ENCODE data around the gene THRA. TPM values are rescaled to one million over a fixed set of nuclear protein-coding genes. Genes with fewer than 3 reads are reported as not detected.

The THRA gene
- total RNA-seq, 1 donor from 2014 or later: 30.8 TPM

DNA sequence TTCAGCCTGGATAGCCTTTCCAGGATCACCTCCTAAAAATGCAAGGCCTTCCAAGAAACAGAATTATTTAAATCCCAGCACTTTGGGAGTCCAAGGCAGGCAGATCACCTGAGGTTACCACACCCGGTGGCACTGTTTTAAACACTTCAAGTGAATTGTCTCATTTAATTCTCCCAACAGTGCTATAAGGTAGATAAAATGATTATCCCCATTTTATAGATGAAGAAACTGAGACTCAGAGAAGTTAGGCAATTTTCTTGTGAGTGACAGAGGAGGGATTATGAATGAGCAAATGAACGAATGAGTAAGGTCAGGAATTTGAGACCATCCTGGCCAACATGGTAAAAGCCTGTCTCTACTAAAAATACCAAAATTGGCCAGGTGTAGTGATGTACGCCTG lies 16.8 kb downstream of the THRA start:
- Histone ChIP-seq H3K9me3 (ENCODE audit: control insufficient read depth in 3 of 3, low read length in 3 of 3) (no peaks in the 10 kb centered on the region), H3K4me1 (ENCODE audit: control insufficient read depth in 3 of 3, insufficient read depth in 3 of 3, low read length in 3 of 3) (peaks cover 25 to 34% (median 25%) of the 10 kb centered on the region in 3 donors), H3K27ac (ENCODE audit: low read depth, low read length) (no peak overlapping the region), H3K4me3 (ENCODE audit: low read length in 3 of 3) (no peak overlapping the region), H3K36me3 (ENCODE audit: control insufficient read depth in 3 of 3, insufficient read depth in 3 of 3, low read length in 3 of 3) (peaks cover 41 to 49% (median 49%) of the 10 kb centered on the region in 3 donors), H3K9ac (ENCODE audit: low read depth in 1 of 3, low read length in 3 of 3) (no peak overlapping the region), H3K27me3 (ENCODE audit: control insufficient read depth in 3 of 3, insufficient read depth in 3 of 3, low read length in 3 of 3) (no peaks in the 10 kb centered on the region)

DNA sequence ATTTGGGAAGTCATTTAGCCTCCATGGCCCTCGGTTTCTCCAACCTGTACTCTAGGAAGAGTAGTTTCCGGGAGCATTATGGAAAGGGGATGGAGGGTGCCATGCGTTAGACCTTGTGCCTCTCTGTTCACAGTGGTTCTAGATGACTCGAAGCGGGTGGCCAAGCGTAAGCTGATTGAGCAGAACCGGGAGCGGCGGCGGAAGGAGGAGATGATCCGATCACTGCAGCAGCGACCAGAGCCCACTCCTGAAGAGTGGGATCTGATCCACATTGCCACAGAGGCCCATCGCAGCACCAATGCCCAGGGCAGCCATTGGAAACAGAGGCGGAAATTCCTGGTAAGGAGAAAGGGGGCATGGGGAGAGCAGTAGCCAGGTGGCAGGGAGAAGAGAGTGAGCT lies 21.7 kb downstream of the THRA start:
- Histone ChIP-seq H3K4me1 (ENCODE audit: control insufficient read depth in 3 of 3, insufficient read depth in 3 of 3, low read length in 3 of 3) (peaks cover 2 to 16% (median 10%) of the 10 kb centered on the region in 3 donors), H3K36me3 (ENCODE audit: control insufficient read depth in 3 of 3, insufficient read depth in 3 of 3, low read length in 3 of 3) (peaks cover 57 to 65% (median 57%) of the 10 kb centered on the region in 3 donors), H3K9me3 (ENCODE audit: control insufficient read depth in 3 of 3, low read length in 3 of 3) (no peaks in the 10 kb centered on the region), H3K9ac (ENCODE audit: low read depth in 1 of 3, low read length in 3 of 3) (no peak overlapping the region), H3K27ac (ENCODE audit: low read depth, low read length) (peak overlapping the region; percentile 25), H3K4me3 (ENCODE audit: low read length in 3 of 3) (no peak overlapping the region), H3K27me3 (ENCODE audit: control insufficient read depth in 3 of 3, insufficient read depth in 3 of 3, low read length in 3 of 3) (no peaks in the 10 kb centered on the region)

DNA sequence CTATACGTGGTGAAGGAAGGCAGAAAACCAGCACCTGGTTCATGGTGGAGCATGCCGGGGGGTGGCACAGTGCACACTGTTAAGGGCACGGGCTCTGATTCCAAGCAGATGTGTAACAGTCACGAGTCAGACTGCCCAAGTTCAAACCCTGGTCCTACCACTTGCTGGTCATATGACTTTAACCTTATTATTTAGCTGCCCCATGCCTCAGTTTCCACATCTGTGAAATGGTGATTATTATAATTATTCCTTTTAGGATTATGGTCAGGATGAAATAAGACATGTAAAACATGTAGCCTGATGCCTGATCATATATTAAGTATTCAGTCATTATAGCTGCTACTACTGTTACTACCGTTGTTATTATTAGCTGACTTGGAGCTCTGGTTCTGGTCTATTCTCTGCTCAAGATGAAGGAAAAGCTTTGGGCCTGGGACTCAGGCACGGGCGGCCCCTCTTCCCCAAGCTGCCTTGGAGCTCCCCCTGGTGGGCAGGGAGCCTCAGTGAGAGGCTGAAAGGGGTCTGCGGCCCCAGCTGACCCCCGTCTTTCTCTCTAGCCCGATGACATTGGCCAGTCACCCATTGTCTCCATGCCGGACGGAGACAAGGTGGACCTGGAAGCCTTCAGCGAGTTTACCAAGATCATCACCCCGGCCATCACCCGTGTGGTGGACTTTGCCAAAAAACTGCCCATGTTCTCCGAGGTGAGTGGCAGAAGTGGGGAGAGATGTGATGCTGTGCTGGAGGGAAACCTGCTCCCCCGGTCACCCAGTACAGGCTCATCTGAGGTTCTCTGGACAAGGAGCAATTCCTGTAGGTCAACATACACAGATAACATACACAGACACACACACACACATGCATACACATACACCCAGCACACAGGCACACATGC lies 23.6 kb downstream of the THRA start:
- Histone ChIP-seq H3K36me3 (ENCODE audit: control insufficient read depth in 3 of 3, insufficient read depth in 3 of 3, low read length in 3 of 3) (peaks cover 55 to 59% (median 57%) of the 10 kb centered on the region in 3 donors), H3K4me1 (ENCODE audit: control insufficient read depth in 3 of 3, insufficient read depth in 3 of 3, low read length in 3 of 3) (peaks cover 5 to 35% (median 26%) of the 10 kb centered on the region in 3 donors), H3K4me3 (ENCODE audit: low read length in 3 of 3) (no peak overlapping the region), H3K27me3 (ENCODE audit: control insufficient read depth in 3 of 3, insufficient read depth in 3 of 3, low read length in 3 of 3) (no peaks in the 10 kb centered on the region), H3K9me3 (ENCODE audit: control insufficient read depth in 3 of 3, low read length in 3 of 3) (no peaks in the 10 kb centered on the region), H3K9ac (ENCODE audit: low read depth in 1 of 3, low read length in 3 of 3) (no peak overlapping the region), H3K27ac (ENCODE audit: low read depth, low read length) (no peak overlapping the region)

DNA sequence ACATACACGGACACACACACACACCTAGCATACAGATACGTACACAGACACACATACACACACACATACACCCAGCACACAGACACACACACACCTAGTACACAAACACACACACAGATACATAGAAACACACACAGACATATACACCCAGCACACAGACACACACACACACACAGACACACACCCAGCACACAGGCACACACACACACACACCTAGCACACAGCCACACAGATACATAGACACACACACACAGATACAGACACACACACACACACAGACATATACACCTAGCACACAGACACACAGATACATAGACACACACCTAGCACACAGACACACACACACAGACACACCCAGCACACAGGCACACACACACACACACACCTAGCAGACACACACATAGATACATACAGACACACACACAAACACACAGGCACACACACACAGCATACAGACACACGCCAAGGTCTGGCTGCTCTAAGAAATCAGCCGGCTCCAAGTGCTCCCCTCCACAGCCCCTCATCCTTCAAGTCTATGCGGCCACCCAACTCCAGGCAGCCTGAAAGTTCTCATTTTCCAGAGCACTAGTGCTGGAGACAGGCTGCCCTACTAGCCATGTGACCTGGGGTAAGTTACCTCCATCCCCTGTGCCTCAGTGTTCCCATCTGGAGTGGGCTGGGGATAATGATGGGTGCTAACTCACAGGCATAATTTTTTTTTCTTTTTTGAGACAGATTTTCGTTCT lies 24.5 kb downstream of the THRA start:
- H3K9ac ChIP-seq (ENCODE audit: low read depth in 1 of 3, low read length in 3 of 3): no peak overlapping the region
- no peak overlapping the region for H3K4me3 ChIP-seq (ENCODE audit: low read length in 3 of 3)
- H3K4me1 ChIP-seq (ENCODE audit: control insufficient read depth in 3 of 3, insufficient read depth in 3 of 3, low read length in 3 of 3): peaks cover 13 to 42% (median 34%) of the 10 kb centered on the region in 3 donors
- H3K36me3 ChIP-seq (ENCODE audit: control insufficient read depth in 3 of 3, insufficient read depth in 3 of 3, low read length in 3 of 3): peaks cover 55 to 60% (median 58%) of the 10 kb centered on the region in 3 donors
- H3K9me3 ChIP-seq (ENCODE audit: control insufficient read depth in 3 of 3, low read length in 3 of 3): no peaks in the 10 kb centered on the region
- H3K27ac ChIP-seq (ENCODE audit: low read depth, low read length): no peak overlapping the region
- no peaks in the 10 kb centered on the region for H3K27me3 ChIP-seq (ENCODE audit: control insufficient read depth in 3 of 3, insufficient read depth in 3 of 3, low read length in 3 of 3)

DNA sequence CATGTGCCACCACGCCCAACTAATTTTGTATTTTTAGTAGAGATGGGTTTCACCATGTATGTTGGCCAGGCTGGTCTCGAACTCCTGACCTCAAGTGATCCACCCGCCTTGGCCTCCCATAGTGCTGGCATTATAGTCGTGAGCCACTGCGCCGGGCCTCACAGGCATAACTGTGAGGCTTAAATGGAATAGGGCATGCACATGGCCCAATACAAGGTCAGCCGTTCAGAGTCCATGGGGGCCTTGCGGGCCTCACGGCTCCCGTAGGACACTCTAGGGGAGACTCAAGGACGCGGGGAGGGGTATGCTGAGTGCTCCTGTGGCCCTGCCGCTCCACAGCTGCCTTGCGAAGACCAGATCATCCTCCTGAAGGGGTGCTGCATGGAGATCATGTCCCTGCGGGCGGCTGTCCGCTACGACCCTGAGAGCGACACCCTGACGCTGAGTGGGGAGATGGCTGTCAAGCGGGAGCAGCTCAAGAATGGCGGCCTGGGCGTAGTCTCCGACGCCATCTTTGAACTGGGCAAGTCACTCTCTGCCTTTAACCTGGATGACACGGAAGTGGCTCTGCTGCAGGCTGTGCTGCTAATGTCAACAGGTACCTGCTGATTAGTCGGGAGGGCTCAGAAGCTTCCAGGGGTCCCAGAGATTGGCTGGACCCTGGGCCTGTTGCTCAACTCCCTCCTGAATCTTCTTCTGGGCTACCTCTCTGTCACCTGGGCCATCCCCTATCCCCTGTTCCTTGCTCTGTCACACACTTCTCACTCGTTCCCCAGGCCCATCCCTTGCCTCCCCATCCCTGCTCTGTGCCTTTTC lies 25.3 kb downstream of the THRA start:
- H3K9ac ChIP-seq (ENCODE audit: low read depth in 1 of 3, low read length in 3 of 3): no peak overlapping the region
- peaks cover 59 to 62% (median 61%) of the 10 kb centered on the region in 3 donors for H3K36me3 ChIP-seq (ENCODE audit: control insufficient read depth in 3 of 3, insufficient read depth in 3 of 3, low read length in 3 of 3)
- H3K27ac ChIP-seq (ENCODE audit: low read depth, low read length): no peak overlapping the region
- no peaks in the 10 kb centered on the region for H3K27me3 ChIP-seq (ENCODE audit: control insufficient read depth in 3 of 3, insufficient read depth in 3 of 3, low read length in 3 of 3)
- H3K9me3 ChIP-seq (ENCODE audit: control insufficient read depth in 3 of 3, low read length in 3 of 3): no peaks in the 10 kb centered on the region
- H3K4me3 ChIP-seq (ENCODE audit: low read length in 3 of 3): no peak overlapping the region
- peaks cover 20 to 48% (median 42%) of the 10 kb centered on the region in 3 donors for H3K4me1 ChIP-seq (ENCODE audit: control insufficient read depth in 3 of 3, insufficient read depth in 3 of 3, low read length in 3 of 3)

DNA sequence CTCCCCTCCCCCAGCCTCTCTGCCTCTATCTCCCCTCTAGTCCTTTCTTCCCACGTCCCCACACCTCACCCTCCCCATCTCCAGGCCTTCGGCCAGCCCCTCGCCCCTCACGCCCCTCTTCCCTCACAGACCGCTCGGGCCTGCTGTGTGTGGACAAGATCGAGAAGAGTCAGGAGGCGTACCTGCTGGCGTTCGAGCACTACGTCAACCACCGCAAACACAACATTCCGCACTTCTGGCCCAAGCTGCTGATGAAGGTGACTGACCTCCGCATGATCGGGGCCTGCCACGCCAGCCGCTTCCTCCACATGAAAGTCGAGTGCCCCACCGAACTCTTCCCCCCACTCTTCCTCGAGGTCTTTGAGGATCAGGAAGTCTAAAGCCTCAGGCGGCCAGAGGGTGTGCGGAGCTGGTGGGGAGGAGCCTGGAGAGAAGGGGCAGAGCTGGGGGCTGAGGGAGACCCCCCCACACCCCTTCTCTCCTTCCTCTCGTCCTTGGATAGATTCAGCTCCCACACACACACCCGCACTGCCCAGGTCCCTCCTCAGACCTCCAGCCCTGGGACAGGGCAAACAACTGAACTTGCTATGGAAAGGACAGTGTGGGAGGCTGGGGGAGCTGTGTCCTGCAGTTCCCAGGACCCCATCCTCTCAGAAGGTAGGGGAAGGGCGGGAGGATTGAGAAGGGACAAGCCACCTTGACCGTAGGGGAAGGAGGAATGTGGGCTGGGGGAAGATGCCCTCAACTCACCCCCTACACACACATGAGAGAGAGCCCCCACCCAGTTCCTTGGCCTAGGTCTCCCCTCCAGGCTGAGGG lies 26.5 kb downstream of the THRA start:
- peak overlapping the region; percentile 44 for H3K27ac ChIP-seq (ENCODE audit: low read depth, low read length)
- peaks cover 31 to 54% (median 51%) of the 10 kb centered on the region in 3 donors for H3K4me1 ChIP-seq (ENCODE audit: control insufficient read depth in 3 of 3, insufficient read depth in 3 of 3, low read length in 3 of 3)
- H3K36me3 ChIP-seq (ENCODE audit: control insufficient read depth in 3 of 3, insufficient read depth in 3 of 3, low read length in 3 of 3): peaks cover 61 to 66% (median 64%) of the 10 kb centered on the region in 3 donors
- peak overlapping the region in 2 of 3 donors; percentile 6 to 16 for H3K9ac ChIP-seq (ENCODE audit: low read depth in 1 of 3, low read length in 3 of 3)
- H3K27me3 ChIP-seq (ENCODE audit: control insufficient read depth in 3 of 3, insufficient read depth in 3 of 3, low read length in 3 of 3): no peaks in the 10 kb centered on the region
- H3K9me3 ChIP-seq (ENCODE audit: control insufficient read depth in 3 of 3, low read length in 3 of 3): no peaks in the 10 kb centered on the region
- no peak overlapping the region for H3K4me3 ChIP-seq (ENCODE audit: low read length in 3 of 3)

DNA sequence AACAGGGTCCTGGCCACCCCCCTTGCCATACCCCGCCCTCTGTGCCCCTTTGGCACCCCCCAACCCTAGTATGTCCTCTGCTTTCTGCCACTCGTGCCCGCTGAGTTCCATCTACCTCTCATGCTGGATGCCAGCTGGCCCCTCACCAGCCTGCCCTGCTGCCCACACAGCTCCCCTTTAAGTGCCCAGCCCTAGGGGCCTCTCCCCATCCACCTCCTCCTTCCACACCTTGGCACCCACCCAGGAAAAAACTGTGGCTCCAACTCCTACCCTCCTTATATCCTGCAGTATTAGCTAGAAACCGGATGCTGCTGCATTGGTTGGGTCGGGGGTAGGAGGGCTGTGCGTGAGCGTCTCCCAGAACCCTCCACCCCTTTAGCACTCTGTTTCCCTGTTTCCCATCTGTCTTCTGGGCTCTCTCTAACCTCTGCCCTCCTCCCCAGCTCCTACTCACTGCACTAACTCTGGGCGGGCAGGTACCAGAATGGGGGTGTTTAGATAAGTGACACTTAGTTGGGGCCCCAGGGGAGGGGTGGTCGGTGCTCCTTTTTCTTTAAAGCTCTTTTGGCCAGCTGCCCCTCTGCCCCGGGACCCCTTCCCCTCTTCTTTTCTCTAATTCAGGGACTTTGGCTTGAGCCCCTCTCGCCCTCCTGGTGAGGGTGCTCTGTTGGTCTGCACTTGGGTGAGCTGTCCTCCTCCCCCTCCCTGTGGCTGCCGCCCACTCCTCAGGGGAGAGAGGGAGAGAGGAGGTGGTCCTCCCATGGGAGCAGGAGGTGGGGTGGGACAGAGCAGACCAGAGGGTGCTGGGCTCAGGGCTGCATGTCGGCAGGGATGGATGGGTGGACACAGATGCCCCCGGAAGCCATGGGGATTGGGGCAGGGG lies 27.7 kb downstream of the THRA start:
- Histone ChIP-seq H3K9ac (ENCODE audit: low read depth in 1 of 3, low read length in 3 of 3) (peak overlapping the region in 2 of 3 donors; percentile 32 to 57), H3K27ac (ENCODE audit: low read depth, low read length) (peak overlapping the region; percentile 44), H3K9me3 (ENCODE audit: control insufficient read depth in 3 of 3, low read length in 3 of 3) (no peaks in the 10 kb centered on the region), H3K4me3 (ENCODE audit: low read length in 3 of 3) (no peak overlapping the region), H3K36me3 (ENCODE audit: control insufficient read depth in 3 of 3, insufficient read depth in 3 of 3, low read length in 3 of 3) (peaks cover 64 to 67% (median 66%) of the 10 kb centered on the region in 3 donors), H3K4me1 (ENCODE audit: control insufficient read depth in 3 of 3, insufficient read depth in 3 of 3, low read length in 3 of 3) (peaks cover 43 to 65% (median 63%) of the 10 kb centered on the region in 3 donors), H3K27me3 (ENCODE audit: control insufficient read depth in 3 of 3, insufficient read depth in 3 of 3, low read length in 3 of 3) (no peaks in the 10 kb centered on the region)

DNA sequence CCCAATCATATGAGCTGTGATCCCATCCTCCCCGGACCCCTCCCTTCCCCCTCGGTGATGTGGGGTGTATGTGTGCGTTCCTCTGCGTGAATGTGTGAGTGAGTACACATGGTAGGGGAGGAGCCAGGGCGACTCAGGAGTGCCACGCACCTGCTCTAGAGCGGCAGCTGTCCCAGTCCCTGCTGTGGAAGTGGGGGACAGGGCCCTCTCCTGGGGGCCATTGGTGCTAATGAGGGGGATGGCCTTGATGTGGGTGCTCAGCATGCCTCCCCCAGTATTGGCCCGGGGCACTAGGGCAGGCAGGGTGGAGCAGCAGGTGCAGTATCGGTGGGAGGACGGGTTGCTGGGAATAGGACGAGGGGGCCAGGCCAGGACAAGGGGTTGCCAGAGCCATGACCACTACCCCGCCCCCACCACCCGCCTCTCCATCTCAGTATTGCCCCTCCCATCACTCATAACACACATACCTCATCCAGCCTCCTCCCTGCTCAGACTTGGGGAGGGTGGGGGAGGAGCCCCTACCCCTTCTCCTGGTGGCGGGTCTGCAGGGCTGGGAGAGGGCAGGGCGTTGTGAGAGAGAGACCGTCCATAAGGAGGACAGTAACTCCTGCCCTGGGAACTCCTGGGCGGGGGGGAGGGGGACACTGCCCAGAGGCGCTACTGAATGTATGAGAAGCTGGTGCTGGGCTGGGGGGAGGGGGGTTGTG lies 29.1 kb downstream of the THRA start:
- H3K4me3 ChIP-seq (ENCODE audit: low read length in 3 of 3): no peak overlapping the region
- H3K27me3 ChIP-seq (ENCODE audit: control insufficient read depth in 3 of 3, insufficient read depth in 3 of 3, low read length in 3 of 3): no peaks in the 10 kb centered on the region
- H3K36me3 ChIP-seq (ENCODE audit: control insufficient read depth in 3 of 3, insufficient read depth in 3 of 3, low read length in 3 of 3): peaks cover 66 to 72% (median 69%) of the 10 kb centered on the region in 3 donors
- H3K4me1 ChIP-seq (ENCODE audit: control insufficient read depth in 3 of 3, insufficient read depth in 3 of 3, low read length in 3 of 3): peaks cover 55 to 72% (median 69%) of the 10 kb centered on the region in 3 donors
- peak overlapping the region in 2 of 3 donors; percentile 53 to 72 for H3K9ac ChIP-seq (ENCODE audit: low read depth in 1 of 3, low read length in 3 of 3)
- no peaks in the 10 kb centered on the region for H3K9me3 ChIP-seq (ENCODE audit: control insufficient read depth in 3 of 3, low read length in 3 of 3)
- H3K27ac ChIP-seq (ENCODE audit: low read depth, low read length): peak overlapping the region; percentile 99

Measured in skeletal muscle tissue (tissue), 4 donors.